G401 (cell line): ENCODE measurements around the gene ST6GALNAC5. TPM values are rescaled to one million over a fixed set of nuclear protein-coding genes. Genes with fewer than 3 reads are reported as not detected.

Source experiments
- DNase-seq: peaks from one replicate; pipeline ENCODE4 v3.0.0-alpha.2; 2015; ENCODE audit warnings: low spot score
- in situ Hi-C: cut with HindIII; loops from 2 replicates; pipeline ENCODE4 v1.10.0; 2016; ENCODE audit warnings: low sequenced_read_pairs, mixed read lengths
- total RNA-seq: library from RNA; depleted of rRNA; stranded (reverse); fragments of >200 nt; shearing (Covaris generic); gene quantifications from 2 replicates; pipeline ENCODE4 v1.2.3, GENCODE V29; 2014

ST6GALNAC5 gene
- total RNA-seq, 1 experiment from 2014 or later, result not detected

GRCh38 chr1:77031106-77031662 is 163.9 kb downstream of the ST6GALNAC5 start:
- DNase-seq, result no peak
- in situ Hi-C loops, result no loop called here

- DNase-seq, result no peak
- in situ Hi-C loops, result no loop called here
Measured at GRCh38 chr1:77036560-77036959, 169.3 kb downstream of the ST6GALNAC5 start.

- in situ Hi-C loops, result no loop called here
- DNase-seq, result no peak
Measured at GRCh38 chr1:77037038-77037437, 169.8 kb downstream of the ST6GALNAC5 start.

GRCh38 chr1:77038000-77038399 is 170.7 kb downstream of the ST6GALNAC5 start:
- no peak for DNase-seq
- in situ Hi-C loops, result no loop called here

- in situ Hi-C loops, result no loop called here
- no peak for DNase-seq
Measured at GRCh38 chr1:77039111-77039510, 171.8 kb downstream of the ST6GALNAC5 start.

GRCh38 chr1:77039739-77040138 is 172.5 kb downstream of the ST6GALNAC5 start:
- in situ Hi-C loops, result no loop called here
- DNase-seq, result no peak

GRCh38 chr1:77040826-77041225 is 173.5 kb downstream of the ST6GALNAC5 start:
- in situ Hi-C loops, result no loop called here
- DNase-seq, result no peak

GRCh38 chr1:77044133-77044849 is 177.0 kb downstream of the ST6GALNAC5 start:
- DNase-seq, result no peak
- in situ Hi-C loops, result no loop called here

- no peak for DNase-seq
- in situ Hi-C loops, result no loop called here
Measured at GRCh38 chr1:77047575-77047974, 180.3 kb downstream of the ST6GALNAC5 start.

- in situ Hi-C loops, result no loop called here
- no peak for DNase-seq
Measured at GRCh38 chr1:77047978-77048614, 180.8 kb downstream of the ST6GALNAC5 start.

- no peak for DNase-seq
- in situ Hi-C loops, result no loop called here
Measured at GRCh38 chr1:77048615-77049005, 181.3 kb downstream of the ST6GALNAC5 start.

GRCh38 chr1:77051425-77051824 is 184.1 kb downstream of the ST6GALNAC5 start:
- DNase-seq, result no peak
- in situ Hi-C loops, result no loop called here

- DNase-seq, result no peak
- in situ Hi-C loops, result no loop called here
Measured at GRCh38 chr1:77056525-77056924, 189.2 kb downstream of the ST6GALNAC5 start.

- no peak for DNase-seq
- in situ Hi-C loops, result no loop called here
Measured at GRCh38 chr1:77057994-77058585, 190.8 kb downstream of the ST6GALNAC5 start.

- in situ Hi-C loops, result no loop called here
- no peak for DNase-seq
Measured at GRCh38 chr1:77060000-77060399, 192.7 kb downstream of the ST6GALNAC5 start.

- in situ Hi-C loops, result no loop called here
- DNase-seq, result no peak
Measured at GRCh38 chr1:77061162-77061561, 193.9 kb downstream of the ST6GALNAC5 start.

- DNase-seq, result no peak
Measured at GRCh38 chr1:77063118-77063517, 195.8 kb downstream of the ST6GALNAC5 start.

GRCh38 chr1:77064246-77064645 is 197.0 kb downstream of the ST6GALNAC5 start:
- DNase-seq, result no peak
- in situ Hi-C loops, result no loop called here

More at GRCh38 chr1:77063118-77063517, 195.8 kb downstream of the ST6GALNAC5 start:
- in situ Hi-C loops, result no loop called here

- in situ Hi-C loops, result no loop called here
- DNase-seq, result no peak
Measured at GRCh38 chr1:77065693-77066342, 198.5 kb downstream of the ST6GALNAC5 start.

- DNase-seq, result no peak
- in situ Hi-C loops, result no loop called here
Measured at GRCh38 chr1:77068013-77068412, 200.7 kb downstream of the ST6GALNAC5 start.
